ENCODE results near the gene LYPD6B. TPM values are rescaled to one million over a fixed set of nuclear protein-coding genes. Genes with fewer than 3 reads are reported as not detected.

Gene LYPD6B
- total and polyA plus RNA-seq, 2 donors from 2014 or later = 9.4 to 17.6 TPM

- TF ChIP-seq CTCF (IDR thresholded peaks at IDR 0.05; ENCODE audit: borderline replicate concordance, extremely low read depth, insufficient read depth) = no peak
- Histone ChIP-seq H3K27ac (ENCODE audit: low read depth in 2 of 2, low read length in 2 of 2) (no peak overlapping the region), H3K36me3 (ENCODE audit: control insufficient read depth in 2 of 3, insufficient read depth in 3 of 3, low read length in 3 of 3) (no peaks in the 10 kb centered on the region), H3K4me1 (ENCODE audit: control insufficient read depth in 2 of 3, insufficient read depth in 2 of 3, low read depth in 1 of 3, low read length in 3 of 3) (peaks cover 0 to 8% (median 0%) of the 10 kb centered on the region in 3 donors), H3K9me3 (ENCODE audit: control insufficient read depth in 2 of 3, insufficient read depth in 1 of 3, low read length in 3 of 3) (no peaks in the 10 kb centered on the region), H3K9ac (ENCODE audit: low read length in 3 of 3) (no peak overlapping the region), H3K4me3 (ENCODE audit: low read length in 3 of 3) (no peak overlapping the region), H3K27me3 (ENCODE audit: control insufficient read depth, insufficient read depth, low read length) (no peaks in the 10 kb centered on the region)
- intact Hi-C loops (cut with DNase I) = no loop called here
- no peak for FAIRE-seq
- no peak for DNase-seq
Observed at GRCh38 chr2:149084924-149085795, 46.7 kb downstream of the LYPD6B start.

DNA sequence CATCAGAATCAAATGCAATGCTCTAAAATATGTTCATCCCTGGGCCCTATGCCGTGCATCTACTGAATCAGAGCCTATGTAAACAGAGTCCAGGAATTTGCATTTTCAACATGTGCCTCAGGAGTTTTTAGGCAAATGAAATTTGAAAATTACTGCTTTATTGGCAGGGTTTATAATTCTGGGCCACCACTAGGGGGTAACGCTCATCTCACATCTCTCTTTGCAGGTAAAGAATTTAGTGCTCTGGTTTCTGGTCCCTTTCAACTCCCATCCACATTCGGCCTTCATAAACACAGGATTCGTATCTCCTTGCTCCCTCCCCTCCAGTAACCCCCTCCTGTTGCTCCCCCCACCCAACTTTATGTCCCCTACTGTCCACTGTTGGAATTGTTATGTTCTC is 49.3 kb downstream of the LYPD6B start:
- H3K9ac ChIP-seq (ENCODE audit: low read length in 3 of 3) = no peak overlapping the region
- no peak overlapping the region for H3K27ac ChIP-seq (ENCODE audit: low read depth in 2 of 2, low read length in 2 of 2)
- peak; percentile 12 for TF ChIP-seq CTCF (IDR thresholded peaks at IDR 0.05; ENCODE audit: borderline replicate concordance, extremely low read depth, insufficient read depth)
- DNase-seq (no peak), FAIRE-seq (no peak)
- no peaks in the 10 kb centered on the region for H3K36me3 ChIP-seq (ENCODE audit: control insufficient read depth in 2 of 3, insufficient read depth in 3 of 3, low read length in 3 of 3)
- H3K27me3 ChIP-seq (ENCODE audit: control insufficient read depth, insufficient read depth, low read length) = no peaks in the 10 kb centered on the region
- H3K4me1 ChIP-seq (ENCODE audit: control insufficient read depth in 2 of 3, insufficient read depth in 2 of 3, low read depth in 1 of 3, low read length in 3 of 3) = peaks cover 0 to 2% (median 0%) of the 10 kb centered on the region in 3 donors
- no peak overlapping the region for H3K4me3 ChIP-seq (ENCODE audit: low read length in 3 of 3)
- H3K9me3 ChIP-seq (ENCODE audit: control insufficient read depth in 2 of 3, insufficient read depth in 1 of 3, low read length in 3 of 3) = no peaks in the 10 kb centered on the region
- intact Hi-C loops (cut with DNase I) = no loop called here

- H3K9me3 ChIP-seq (ENCODE audit: control insufficient read depth in 2 of 3, insufficient read depth in 1 of 3, low read length in 3 of 3) = no peaks in the 10 kb centered on the region
- FAIRE-seq (no peak), DNase-seq (no peak)
- H3K36me3 ChIP-seq (ENCODE audit: control insufficient read depth in 2 of 3, insufficient read depth in 3 of 3, low read length in 3 of 3) = no peaks in the 10 kb centered on the region
- no peak overlapping the region for H3K9ac ChIP-seq (ENCODE audit: low read length in 3 of 3)
- TF ChIP-seq CTCF (IDR thresholded peaks at IDR 0.05; ENCODE audit: borderline replicate concordance, extremely low read depth, insufficient read depth) = no peak
- intact Hi-C loops (cut with DNase I) = no loop called here
- H3K27me3 ChIP-seq (ENCODE audit: control insufficient read depth, insufficient read depth, low read length) = no peaks in the 10 kb centered on the region
- no peak overlapping the region for H3K27ac ChIP-seq (ENCODE audit: low read depth in 2 of 2, low read length in 2 of 2)
- H3K4me1 ChIP-seq (ENCODE audit: control insufficient read depth in 2 of 3, insufficient read depth in 2 of 3, low read depth in 1 of 3, low read length in 3 of 3) = no peaks in the 10 kb centered on the region
- H3K4me3 ChIP-seq (ENCODE audit: low read length in 3 of 3) = no peak overlapping the region
Observed at GRCh38 chr2:149089068-149089467, 50.6 kb downstream of the LYPD6B start.

All from kidney (tissue), 14 donors.